ENCODE results near the gene TOMM40. TPM values are rescaled to one million over a fixed set of nuclear protein-coding genes. Genes with fewer than 3 reads are reported as not detected.
A peak's percentile ranks its signal among the peaks of the same experiment; 100 is the strongest.

The TOMM40 gene
- total RNA-seq, 2 experiments from 2014 or later = 80.9 to 89.7 TPM

DNA sequence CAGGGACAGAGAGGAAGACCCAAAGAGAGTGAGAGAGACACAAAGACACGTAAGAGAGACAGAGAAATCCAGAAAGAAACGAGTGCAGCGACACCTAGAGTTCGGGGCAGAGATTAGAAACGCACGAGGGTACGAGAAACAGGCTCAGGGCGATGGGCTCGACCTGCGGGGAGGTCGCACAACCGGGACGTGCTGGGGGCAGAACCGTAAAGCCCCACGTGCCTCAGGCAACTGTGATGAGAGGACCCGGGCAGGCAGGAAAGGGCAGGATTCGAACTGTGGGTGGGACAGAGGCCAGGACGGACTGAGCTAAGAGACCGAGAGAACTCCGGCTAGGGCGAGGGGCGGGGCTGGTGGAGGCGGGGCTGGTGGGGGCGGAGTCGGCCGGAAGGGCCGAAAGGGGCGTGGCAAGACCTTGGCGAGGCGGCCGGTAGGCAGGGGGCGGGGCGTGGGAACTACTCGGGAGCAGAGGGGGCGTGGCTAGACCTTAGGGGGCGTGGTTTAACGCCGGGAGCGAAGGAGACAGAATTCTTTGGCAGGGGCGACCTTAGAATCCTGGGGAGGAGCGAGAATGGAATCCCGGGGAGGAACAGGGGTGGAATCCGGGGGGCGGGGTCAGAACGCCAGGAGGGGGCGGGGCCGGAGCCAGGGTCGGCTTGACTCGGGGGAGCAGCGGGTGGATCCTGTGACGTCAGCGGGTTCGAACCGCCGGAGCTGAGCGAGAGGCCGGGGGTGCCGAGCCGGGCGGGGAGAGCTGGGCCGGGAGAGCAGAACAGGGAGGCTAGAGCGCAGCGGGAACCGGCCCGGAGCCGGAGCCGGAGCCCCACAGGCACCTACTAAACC, 45.2 kb upstream of the TOMM40 start, which contains the start of gene NECTIN2:
TSS of gene NECTIN2 (plus strand) at position 686 of the 843 bp plus-strand sequence. CDS start 229 bp downstream, outside the sequence.
- Histone ChIP-seq H4K20me1 (ENCODE audit: insufficient read depth, low read length) (no peaks in the 10 kb centered on the region), H3K9me3 (ENCODE audit: low read length) (no peaks in the 10 kb centered on the region), H2AFZ (ENCODE audit: low read length) (peak within 1 kb of the TSS; percentile 56; the same call in 1 of the 2 replicates), H3K4me2 (ENCODE audit: low read length) (peak within 1 kb of the TSS; percentile 76), H3K79me2 (ENCODE audit: insufficient read depth, low read depth, low read length) (no peaks in the 10 kb centered on the region), H3K27ac (ENCODE audit: low read depth, low read length, poor library complexity, severe bottlenecking) (peak within 1 kb of the TSS; percentile 41), H3K9me2 (ENCODE audit: insufficient read depth, low read length) (no peaks in the 10 kb centered on the region), H3K4me3 (ENCODE audit: low read depth, low read length, poor library complexity, severe bottlenecking) (peak within 1 kb of the TSS; percentile 64), H3K36me3 (ENCODE audit: insufficient read depth, low read length) (no peaks in the 10 kb centered on the region), H3K4me1 (ENCODE audit: insufficient read depth, low read length, poor library complexity, severe bottlenecking) (peaks cover 16% of the 10 kb centered on the region)
- CTCF ChIA-PET (ENCODE audit: unreplicated experiment) = interaction anchor here (0.7 to 1.0 kb wide), 2 partner anchors 91 to 191 kb away, joined by 3 read pairs; no protein-coding TSS in a partner anchor
- POLR2A ChIA-PET = interaction anchor here (0.6 to 0.7 kb wide), 4 partner anchors 74 to 290 kb away, joined by 3 to 4 read pairs (median 3); no protein-coding TSS in a partner anchor
- intact Hi-C loops (cut with micrococcal nuclease; ENCODE audit: unreplicated experiment) = loop anchor here (1.0 to 2.0 kb wide), 3 partner anchors 46 to 157 kb away; no protein-coding TSS in a partner anchor
- TF ChIP-seq, protein P1, sequence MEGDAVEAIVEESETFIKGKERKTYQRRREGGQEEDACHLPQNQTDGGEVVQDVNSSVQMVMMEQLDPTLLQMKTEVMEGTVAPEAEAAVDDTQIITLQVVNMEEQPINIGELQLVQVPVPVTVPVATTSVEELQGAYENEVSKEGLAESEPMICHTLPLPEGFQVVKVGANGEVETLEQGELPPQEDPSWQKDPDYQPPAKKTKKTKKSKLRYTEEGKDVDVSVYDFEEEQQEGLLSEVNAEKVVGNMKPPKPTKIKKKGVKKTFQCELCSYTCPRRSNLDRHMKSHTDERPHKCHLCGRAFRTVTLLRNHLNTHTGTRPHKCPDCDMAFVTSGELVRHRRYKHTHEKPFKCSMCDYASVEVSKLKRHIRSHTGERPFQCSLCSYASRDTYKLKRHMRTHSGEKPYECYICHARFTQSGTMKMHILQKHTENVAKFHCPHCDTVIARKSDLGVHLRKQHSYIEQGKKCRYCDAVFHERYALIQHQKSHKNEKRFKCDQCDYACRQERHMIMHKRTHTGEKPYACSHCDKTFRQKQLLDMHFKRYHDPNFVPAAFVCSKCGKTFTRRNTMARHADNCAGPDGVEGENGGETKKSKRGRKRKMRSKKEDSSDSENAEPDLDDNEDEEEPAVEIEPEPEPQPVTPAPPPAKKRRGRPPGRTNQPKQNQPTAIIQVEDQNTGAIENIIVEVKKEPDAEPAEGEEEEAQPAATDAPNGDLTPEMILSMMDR (conservative IDR thresholded peaks at IDR 0.05; ENCODE audit: low read length) = peak; percentile 84
- TF ChIP-seq EZH2phosphoT487 (IDR thresholded peaks at IDR 0.05; ENCODE audit: borderline replicate concordance, low read depth, low read length) = no peak
- peak; percentile 94 for DNase-seq (ENCODE audit: low spot score)
- BruUV-seq (replicated peaks) = no TSS peak

DNA sequence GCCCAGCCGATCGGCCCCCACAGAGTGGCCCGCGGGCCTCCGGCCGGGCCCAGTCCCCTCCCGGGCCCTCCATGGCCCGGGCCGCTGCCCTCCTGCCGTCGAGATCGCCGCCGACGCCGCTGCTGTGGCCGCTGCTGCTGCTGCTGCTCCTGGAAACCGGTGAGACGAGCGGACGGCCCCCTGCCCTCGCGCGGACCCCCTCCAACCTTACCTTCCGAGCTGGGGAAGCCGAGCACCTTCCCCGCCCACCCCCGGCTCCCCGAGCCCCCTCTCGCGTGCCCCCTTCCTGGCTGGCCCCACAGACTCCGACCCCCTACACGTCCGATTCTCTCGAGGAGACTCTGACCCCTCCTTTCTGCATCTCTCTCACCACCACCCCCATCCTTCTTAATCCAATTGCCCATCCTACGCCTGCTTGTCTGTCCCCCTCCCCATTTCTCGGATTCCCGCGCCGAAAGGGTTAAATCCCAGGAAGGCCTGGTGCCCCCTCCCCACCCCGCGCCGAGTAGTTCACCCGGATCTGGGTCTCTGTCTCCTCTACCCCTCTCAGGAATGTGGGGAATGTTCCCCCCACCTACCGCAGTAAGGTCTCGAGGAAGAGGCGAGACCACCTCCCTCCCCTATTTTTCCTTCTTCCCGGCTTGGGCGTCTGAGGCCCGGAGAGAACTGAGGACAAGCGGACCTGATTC, 44.5 kb upstream of the TOMM40 start:
- Histone ChIP-seq H2AFZ (ENCODE audit: low read length) (no peak overlapping the region), H3K4me1 (ENCODE audit: insufficient read depth, low read length, poor library complexity, severe bottlenecking) (peaks cover 16% of the 10 kb centered on the region), H3K9me3 (ENCODE audit: low read length) (no peaks in the 10 kb centered on the region), H3K4me3 (ENCODE audit: low read depth, low read length, poor library complexity, severe bottlenecking) (peak overlapping the region; percentile 64), H4K20me1 (ENCODE audit: insufficient read depth, low read length) (no peaks in the 10 kb centered on the region), H3K4me2 (ENCODE audit: low read length) (peak overlapping the region; percentile 76), H3K36me3 (ENCODE audit: insufficient read depth, low read length) (no peaks in the 10 kb centered on the region), H3K27ac (ENCODE audit: low read depth, low read length, poor library complexity, severe bottlenecking) (no peak overlapping the region), H3K9me2 (ENCODE audit: insufficient read depth, low read length) (no peaks in the 10 kb centered on the region), H3K79me2 (ENCODE audit: insufficient read depth, low read depth, low read length) (no peaks in the 10 kb centered on the region)
- TF ChIP-seq, protein P1 (conservative IDR thresholded peaks at IDR 0.05; ENCODE audit: low read length) = no peak
- no peak for TF ChIP-seq EZH2phosphoT487 (IDR thresholded peaks at IDR 0.05; ENCODE audit: borderline replicate concordance, low read depth, low read length)
- intact Hi-C loops (cut with micrococcal nuclease; ENCODE audit: unreplicated experiment) = no loop called here
- ChIA-PET CTCF (ENCODE audit: unreplicated experiment) (no interaction called here), POLR2A (interaction anchor here (0.6 kb wide), 1 partner anchor 81 kb away, joined by 3 read pairs; no protein-coding TSS in a partner anchor)
- DNase-seq (ENCODE audit: low spot score) = no peak
- no TSS peak for BruUV-seq (replicated peaks)

Data from OCI-LY7 (cell line).